ENCODE results near the gene HENMT1.

HENMT1 gene

GRCh38 chr1:108624069-108624468, 36.8 kb downstream of the HENMT1 start:
- DNase-seq = no peak

GRCh38 chr1:108617724-108618056, 43.2 kb downstream of the HENMT1 start:
- no peak for DNase-seq

GRCh38 chr1:108617008-108617723, 43.7 kb downstream of the HENMT1 start:
- DNase-seq = no peak

GRCh38 chr1:108615544-108615943, 45.3 kb downstream of the HENMT1 start:
- no peak for DNase-seq

GRCh38 chr1:108612496-108612895, 48.4 kb downstream of the HENMT1 start:
- no peak for DNase-seq

- DNase-seq = no peak
Observed at GRCh38 chr1:108611984-108612383, 48.9 kb downstream of the HENMT1 start.

- no peak for DNase-seq
Observed at GRCh38 chr1:108610073-108610472, 50.8 kb downstream of the HENMT1 start.

GRCh38 chr1:108609483-108610049, 51.3 kb downstream of the HENMT1 start:
- DNase-seq = no peak

- DNase-seq = no peak
Observed at GRCh38 chr1:108606478-108606877, 54.4 kb downstream of the HENMT1 start.

- DNase-seq = no peak
Observed at GRCh38 chr1:108605633-108606032, 55.3 kb downstream of the HENMT1 start.

- DNase-seq = no peak
Observed at GRCh38 chr1:108601708-108602410, 59.0 kb downstream of the HENMT1 start.

GRCh38 chr1:108600504-108600903, 60.4 kb downstream of the HENMT1 start:
- DNase-seq = no peak

- no peak for DNase-seq
Observed at GRCh38 chr1:108598340-108598739, 62.6 kb downstream of the HENMT1 start.
